Activated T-cell treated with anti-CD3 and anti-CD28 coated beads, Interleukin-2, amount 50 U/mL, for 48 hours (primary cell): ENCODE results near the gene LAT.
"Not testable (repeated sequence)": the region's sequence is repeated elsewhere in the genome, so short reads cannot be mapped to it uniquely, and the experiment has no call there.

Experiments
- DNase-seq, 2 experiments: peaks; one replicate each; pipeline ENCODE4 v3.0.0-alpha.2; 2020

The LAT gene, protein sequence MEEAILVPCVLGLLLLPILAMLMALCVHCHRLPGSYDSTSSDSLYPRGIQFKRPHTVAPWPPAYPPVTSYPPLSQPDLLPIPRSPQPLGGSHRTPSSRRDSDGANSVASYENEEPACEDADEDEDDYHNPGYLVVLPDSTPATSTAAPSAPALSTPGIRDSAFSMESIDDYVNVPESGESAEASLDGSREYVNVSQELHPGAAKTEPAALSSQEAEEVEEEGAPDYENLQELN

DNA sequence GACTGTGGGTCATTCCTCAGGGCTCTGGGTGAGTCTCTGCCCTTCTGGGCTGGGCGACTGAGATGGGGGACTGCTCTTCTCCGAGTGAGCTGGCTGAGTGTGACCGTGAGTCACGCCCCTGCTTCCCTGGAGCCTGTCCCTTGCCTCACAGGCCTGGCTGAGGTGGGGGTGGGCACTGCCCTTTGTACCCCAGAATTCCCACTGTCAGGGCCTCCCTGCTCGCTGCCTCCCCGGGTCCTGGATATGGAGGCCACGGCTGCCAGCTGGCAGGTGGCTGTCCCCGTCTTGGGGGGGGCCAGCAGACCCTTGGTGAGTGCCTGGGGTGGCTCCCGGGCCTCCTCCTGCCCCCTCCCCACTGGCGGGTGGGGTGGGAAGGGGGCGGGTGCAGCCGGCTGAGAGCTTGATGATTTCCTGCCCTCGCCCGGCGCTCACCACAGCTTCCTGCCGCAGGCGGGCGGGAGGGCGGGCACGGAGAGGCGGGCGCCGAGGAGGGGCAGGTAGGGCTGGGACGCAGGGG, at the start of gene LAT:
TSS of gene LAT (plus strand) at position 434 of the 517 bp plus-strand sequence. CDS start 366 bp downstream, outside the sequence.
- DNase-seq: peak; percentile 82 to 84

GRCh38 chr16:28935346-28935745, 49.5 kb upstream of the LAT start:
- DNase-seq: no peak

DNA sequence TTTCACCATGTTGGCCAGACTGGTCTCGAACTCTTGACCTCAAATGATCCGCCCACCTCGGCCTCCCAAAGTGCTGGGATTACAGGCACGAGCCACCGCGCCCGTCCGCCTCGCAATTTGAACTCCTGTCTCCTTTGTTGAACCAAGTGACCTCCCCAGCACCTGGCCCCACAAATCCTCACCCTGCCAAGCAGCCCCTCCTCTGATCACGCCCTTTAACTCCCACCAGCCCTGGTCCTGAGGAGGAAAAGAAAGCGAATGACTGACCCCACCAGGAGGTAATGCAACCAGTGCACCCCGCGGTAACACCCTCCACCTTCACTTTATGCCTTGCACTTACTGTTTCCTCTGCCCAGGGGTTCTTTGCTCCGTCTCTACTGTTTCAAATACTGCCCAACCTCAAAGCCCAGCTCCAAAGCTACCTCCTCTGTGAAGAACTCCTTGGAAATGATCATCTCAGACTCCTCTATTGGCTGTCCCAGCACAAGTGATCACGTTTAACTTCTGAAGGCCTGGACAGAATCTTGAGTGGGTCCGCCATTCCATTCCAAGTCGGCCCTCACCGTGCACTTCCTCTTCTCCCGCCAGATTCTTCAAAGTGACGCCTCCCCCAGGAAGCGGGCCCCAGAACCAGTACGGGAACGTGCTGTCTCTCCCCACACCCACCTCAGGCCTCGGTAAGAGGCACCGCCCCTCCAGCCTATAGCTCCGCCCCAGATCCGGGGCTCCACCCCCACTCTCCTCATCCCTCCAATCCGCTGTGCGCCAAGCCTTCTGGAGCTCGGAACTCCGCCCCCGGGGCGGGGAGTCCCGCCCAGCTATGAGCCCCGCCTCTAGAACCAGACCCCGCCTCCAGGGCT, 48.7 kb upstream of the LAT start:
- peak; percentile 96 to 97 for DNase-seq

DNA sequence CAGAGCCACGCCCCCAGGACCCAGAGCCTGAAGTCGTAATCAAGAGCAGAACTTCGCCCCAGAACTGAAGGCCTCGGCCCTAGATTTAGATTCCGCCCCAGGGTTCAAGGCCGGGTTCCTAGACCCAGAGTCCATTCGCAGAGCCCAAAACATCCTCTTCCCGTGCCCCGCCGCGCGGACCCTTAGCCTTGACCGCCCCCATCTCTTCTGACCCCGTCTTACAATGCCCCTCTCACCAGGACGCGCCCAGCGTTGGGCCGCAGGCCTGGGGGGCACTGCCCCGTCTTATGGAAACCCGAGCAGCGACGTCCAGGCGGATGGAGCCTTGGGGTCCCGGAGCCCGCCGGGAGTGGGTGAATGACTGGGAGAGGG, 48.1 kb upstream of the LAT start:
- no peak for DNase-seq

GRCh38 chr16:28937222-28937876, 47.5 kb upstream of the LAT start:
- no peak for DNase-seq

DNA sequence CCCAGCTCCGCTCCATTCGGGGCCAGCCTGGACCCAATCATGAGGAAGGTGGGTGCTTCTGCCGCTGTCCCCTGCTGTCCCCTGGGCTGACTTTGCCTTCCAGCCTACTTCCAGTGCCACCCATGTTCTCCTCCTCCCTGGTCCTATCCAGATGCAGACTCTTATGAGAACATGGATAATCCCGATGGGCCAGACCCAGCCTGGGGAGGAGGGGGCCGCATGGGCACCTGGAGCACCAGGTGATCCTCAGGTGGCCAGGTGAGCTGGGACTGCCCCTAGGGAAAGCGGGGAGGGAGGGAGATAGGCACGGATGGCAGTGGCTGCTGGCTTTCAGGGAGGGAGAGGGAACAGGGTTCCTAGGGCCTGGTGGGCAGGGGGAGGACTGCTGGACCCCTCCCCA, 46.1 kb upstream of the LAT start:
- no peak for DNase-seq

- DNase-seq: not testable (repeated sequence)
Measured at GRCh38 chr16:28939825-28940224, 45.0 kb upstream of the LAT start.

DNA sequence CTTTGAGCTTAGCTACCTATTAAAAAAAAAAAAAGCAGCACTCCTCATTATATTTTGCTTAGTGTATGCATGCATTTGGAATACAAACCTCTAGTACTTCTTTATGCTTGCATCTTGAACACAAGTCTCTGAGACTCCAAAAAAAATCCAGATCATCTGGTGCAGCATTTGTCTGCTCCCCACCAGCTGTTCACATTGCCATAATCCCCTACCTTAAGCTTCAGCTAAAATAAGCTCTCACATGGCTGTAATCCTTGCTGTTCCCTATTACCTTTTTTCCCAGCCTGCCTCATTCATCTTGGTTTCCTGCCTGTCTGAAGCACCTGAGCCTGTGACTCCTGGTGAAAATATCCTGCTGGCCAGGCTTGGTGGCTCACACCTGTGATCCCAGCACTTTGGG, 41.6 kb upstream of the LAT start:
- no peak for DNase-seq

DNA sequence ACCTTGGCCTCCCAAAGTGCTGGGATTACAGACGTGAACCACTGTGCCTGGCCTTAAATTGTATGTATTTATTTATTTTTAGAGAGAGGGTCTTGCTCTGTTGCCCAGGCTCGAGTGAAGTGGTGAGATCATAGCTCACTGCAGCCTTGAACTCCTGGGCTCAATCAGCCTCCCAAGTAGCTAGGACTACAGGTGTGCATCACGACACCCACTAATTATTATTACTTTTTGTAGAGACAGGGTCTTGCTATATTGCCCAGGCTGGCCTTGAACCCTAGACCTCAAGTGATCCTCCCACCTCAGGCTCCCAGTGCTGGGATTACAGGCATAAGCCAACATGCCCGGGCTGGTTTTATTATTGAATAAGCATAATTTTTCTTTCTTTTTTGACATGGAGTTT, 38.2 kb upstream of the LAT start:
- no peak for DNase-seq

DNA sequence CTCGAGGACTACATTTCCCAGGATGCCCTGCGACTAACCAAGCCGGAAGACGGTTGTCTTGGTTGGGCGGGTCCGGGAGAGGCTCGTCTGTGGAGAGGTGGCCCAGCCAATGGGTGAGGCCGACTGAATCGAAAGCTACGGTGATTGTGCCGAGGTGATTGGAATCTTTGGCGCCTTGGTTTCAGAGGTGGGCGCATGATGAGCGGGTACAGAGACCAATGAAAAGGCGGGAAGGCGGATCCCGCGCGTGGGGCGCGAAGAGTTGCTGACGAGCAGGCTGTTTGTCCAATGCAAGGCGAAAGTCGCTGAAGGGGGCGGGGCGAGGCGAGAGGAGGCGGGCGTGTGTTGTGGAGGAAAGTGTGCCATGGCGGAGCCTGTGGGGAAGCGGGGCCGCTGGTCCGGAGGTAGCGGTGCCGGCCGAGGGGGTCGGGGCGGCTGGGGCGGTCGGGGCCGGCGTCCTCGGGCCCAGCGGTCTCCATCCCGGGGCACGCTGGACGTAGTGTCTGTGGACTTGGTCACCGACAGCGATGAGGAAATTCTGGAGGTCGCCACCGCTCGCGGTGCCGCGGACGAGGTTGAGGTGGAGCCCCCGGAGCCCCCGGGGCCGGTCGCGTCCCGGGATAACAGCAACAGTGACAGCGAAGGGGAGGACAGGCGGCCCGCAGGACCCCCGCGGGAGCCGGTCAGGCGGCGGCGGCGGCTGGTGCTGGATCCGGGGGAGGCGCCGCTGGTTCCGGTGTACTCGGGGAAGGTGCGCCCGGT, 34.0 kb upstream of the LAT start, which contains the start of gene NFATC2IP:
TSS of gene NFATC2IP (plus strand) at position 290 of the 762 bp plus-strand sequence. CDS start at position 365, 75 bp downstream.
- DNase-seq: peak; percentile 100

DNA sequence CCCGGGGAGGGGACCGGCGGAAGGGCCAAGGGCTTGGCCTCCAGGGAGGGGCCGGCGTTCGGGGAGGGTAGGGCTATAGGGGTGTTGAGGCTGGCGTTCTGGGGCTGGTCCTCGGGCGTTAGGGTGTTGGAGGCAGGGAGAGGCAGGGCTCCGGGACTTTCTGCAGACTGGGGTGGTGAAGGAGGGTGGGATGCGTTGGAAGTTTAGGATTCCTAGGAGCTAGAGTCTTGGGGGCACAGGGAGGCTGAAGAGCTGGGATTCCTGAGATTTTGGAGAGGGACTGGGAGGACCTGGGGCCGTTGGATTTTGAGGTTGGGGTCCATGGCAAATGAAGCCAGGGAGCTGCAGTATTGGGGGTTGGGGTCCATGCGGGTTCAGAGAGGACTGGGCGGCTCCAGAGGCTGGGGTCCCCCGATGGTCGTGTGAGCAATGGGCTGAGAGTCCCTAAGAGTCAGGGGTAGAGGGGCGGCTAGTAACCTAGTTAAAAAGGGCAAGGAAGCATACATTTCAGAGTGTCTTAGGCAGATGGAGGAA, 33.4 kb upstream of the LAT start:
- DNase-seq: no peak

DNA sequence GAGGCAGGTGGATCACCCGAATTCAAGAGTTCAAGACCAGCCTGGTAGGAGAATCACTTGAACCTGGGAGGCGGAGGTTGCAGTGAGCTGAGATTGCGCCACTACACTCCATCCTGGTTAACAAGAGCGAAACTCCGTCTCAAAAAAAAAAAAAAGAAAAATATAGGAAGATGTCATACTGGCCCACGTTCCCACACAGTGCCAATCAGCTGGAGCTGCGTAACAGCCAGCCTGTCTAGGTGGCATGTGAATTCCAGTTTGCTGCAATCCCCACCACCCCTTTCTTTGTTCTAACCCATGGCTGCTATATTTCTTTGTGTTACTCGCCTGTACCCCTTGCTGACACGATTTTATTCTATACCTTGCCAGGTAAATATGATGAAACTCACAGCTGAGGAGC, 26.6 kb upstream of the LAT start:
- no peak for DNase-seq

GRCh38 chr16:28958836-28959235, 26.0 kb upstream of the LAT start:
- DNase-seq: no peak

GRCh38 chr16:28964072-28964471, 20.8 kb upstream of the LAT start:
- DNase-seq: no peak

DNA sequence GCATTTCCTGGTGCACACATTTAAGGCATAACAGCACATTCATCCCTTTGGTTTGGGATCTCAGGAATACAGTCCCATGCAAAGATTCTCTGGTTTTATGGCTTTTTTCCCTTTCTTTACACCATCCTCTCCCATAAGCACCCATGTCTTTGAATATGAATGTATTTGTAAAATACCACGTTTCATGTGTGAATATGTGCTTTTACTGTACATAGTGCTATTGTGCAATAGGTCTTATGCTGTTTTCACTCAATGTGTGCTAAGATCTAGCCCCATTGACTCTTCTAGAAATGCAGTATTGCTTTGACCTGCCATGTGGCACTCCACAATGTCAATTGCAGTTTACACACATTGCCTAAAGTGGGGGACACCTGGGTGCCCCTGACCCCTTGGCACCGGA, 20.4 kb upstream of the LAT start:
- DNase-seq: no peak

DNA sequence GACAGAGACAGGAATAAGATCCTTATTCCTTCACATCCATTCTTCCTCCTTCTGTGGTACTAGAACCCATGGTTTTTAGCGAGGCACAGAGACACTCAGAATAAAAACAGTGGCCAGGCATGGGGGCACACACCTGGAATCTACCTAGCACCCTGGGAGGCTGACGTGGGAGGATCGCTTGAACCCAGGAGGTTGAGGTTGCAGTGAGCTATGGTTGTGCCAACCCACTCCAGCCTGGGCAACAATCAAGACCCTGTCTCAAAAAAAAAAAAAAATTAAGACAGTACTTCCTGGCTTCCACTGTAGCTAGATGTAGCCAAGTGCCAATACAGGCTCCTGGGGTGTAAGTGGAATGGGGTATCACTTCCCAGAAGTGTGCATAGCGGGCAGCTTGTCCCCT, 17.7 kb upstream of the LAT start:
- DNase-seq: no peak

DNA sequence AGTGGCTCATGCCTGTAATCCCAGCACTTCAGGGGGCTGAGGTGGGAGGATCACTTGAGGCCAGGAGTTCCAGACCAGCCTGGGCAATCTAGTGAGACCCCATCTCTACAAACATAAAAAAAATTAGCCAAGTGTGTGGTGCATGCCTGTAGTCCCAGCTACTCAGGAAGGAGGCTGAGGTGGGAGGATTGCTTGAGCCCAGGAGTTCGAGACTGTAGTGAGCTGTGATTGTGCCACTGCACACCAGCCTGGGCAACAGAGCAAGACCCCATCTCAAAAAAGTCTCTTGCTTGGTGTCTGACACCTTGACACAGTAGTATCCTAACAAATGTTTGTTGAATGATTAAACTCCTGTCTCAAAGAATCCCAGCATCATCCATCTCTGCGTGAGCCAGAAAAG, 15.2 kb upstream of the LAT start:
- not testable (repeated sequence) for DNase-seq

DNA sequence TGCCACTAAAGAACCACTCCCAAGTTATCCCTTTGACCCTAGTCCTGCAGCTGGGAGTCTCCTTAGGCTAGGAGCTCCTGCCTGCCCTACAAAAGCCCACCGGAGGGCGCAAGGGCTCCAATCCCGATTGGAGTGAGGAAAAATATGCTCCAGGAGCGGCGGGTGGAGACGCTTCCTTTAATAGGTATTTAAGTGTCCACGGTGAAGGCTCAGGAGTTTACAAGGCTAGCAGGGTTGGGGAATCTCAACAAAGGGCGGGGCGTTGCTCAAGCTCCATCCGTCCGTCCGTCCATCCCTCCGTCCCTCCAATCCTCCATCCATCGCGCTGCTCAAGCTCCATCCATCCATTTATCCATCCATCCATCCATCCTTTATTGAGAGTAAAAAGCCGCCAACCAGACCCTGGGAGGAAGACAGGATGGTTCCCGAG, 10.8 kb upstream of the LAT start:
- DNase-seq: peak in 1 of 2 experiments; percentile 51

DNA sequence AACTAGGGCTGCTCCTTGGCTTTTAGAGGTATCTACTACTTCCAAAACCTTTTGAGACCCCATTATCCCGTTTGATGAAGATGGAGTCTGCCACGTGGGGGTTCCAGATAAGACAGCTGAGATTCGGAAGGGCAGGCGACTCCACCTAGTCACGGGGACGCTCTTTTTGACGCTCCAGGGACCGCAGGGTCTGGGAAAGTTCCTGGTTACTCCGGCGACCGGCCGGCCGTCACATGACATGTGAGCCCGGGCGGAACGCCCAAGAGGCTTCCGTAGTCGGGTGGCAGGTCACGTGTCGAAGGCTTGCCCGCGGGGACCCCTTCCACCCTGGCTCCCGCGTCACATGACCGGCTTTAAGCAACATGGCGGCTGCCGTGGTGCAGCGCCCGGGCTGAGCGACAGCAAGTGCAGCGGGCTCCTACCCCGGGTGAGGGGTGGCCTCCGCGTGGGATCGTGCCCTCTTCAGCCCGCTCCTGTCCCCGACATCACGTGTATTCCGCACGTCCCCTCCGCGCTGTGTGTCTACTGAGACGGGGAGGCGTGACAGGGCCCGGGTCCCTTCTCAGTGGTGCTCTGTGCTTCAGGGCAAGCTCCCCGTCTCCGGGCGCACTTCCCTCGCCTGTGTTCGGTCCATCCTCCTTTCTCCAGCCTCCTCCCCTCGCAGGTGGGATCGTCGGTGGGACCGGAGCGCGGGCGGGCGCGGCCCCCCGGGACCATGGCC, 10.3 kb upstream of the LAT start, which contains the start of gene SPNS1:
TSS of gene SPNS1 (plus strand) at position 342 of the 721 bp plus-strand sequence. CDS start at position 716, 374 bp downstream.
- DNase-seq: peak; percentile 93 to 95

DNA sequence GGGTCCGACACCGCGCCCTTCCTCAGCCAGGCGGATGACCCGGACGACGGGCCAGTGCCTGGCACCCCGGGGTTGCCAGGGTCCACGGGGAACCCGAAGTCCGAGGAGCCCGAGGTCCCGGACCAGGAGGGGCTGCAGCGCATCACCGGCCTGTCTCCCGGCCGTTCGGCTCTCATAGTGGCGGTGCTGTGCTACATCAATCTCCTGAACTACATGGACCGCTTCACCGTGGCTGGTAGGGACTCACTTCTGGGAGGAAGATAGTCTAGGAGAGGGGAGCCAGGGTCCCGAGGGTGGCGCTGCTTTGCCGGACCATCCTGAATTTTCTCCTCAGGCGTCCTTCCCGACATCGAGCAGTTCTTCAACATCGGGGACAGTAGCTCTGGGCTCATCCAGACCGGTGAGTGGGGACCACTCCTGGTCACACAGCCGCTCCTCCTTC, 9.7 kb upstream of the LAT start:
- DNase-seq: no peak
